HepG2 (cell line): Measurements from ENCODE around the gene KIF24. TPM values are rescaled to one million over a fixed set of nuclear protein-coding genes. Genes with fewer than 3 reads are reported as not detected.
A peak's percentile ranks its signal among the peaks of the same experiment; 100 is the strongest.

Experiments
- ATF1 ChIP-seq: IDR thresholded peaks from 2 replicates; pipeline ENCODE4 v1.6.1; 2016; ENCODE audit warnings: mild to moderate bottlenecking, control low read depth
- CEBPB ChIP-seq: IDR thresholded peaks from 2 replicates; pipeline ENCODE4 v1.6.1; 2011; ENCODE audit warnings: low read depth, low read length, improper control_type of control experiment, borderline replicate concordance
- GLMP ChIP-seq: sonication (generic); formaldehyde crosslinking; IDR thresholded peaks from 2 replicates; pipeline ENCODE4 v1.9.0; 2021; ENCODE audit warnings: missing genetic modification reagents, mild to moderate bottlenecking, borderline replicate concordance
- HMG20B ChIP-seq: conservative IDR thresholded peaks from 2 replicates; pipeline ENCODE4 v1.6.1; 2016; ENCODE audit warnings: missing genetic modification reagents, missing compliant biosample characterization
- ISX ChIP-seq: sonication (generic); formaldehyde crosslinking; conservative IDR thresholded peaks from 2 replicates; pipeline ENCODE4 v1.5.0; 2020; ENCODE audit warnings: missing genetic modification reagents
- KLF6 ChIP-seq: IDR thresholded peaks from 2 replicates; pipeline ENCODE4 v1.8.0; 2016; ENCODE audit warnings: missing biosample characterization, missing genetic modification reagents
- LCORL ChIP-seq, 2 experiments: fragments of 450-650 bp in 1 of 2; sonication (generic) in 1 of 2; formaldehyde crosslinking in 1 of 2; IDR thresholded peaks; 2 replicates each; pipeline versions ENCODE4 v1.5.0 to v1.6.1; 2017 to 2020; ENCODE audit warnings: antibody characterized with exemption in 1 of 2, missing genetic modification reagents in 1 of 2
- TFDP2 ChIP-seq: sonication (generic); formaldehyde crosslinking; IDR thresholded peaks from 2 replicates; pipeline ENCODE4 v1.4.0; 2020; ENCODE audit warnings: missing genetic modification reagents
- ZBTB10 ChIP-seq: sonication (generic); formaldehyde crosslinking; IDR thresholded peaks from 2 replicates; pipeline ENCODE4 v1.4.0; 2020; ENCODE audit warnings: missing genetic modification reagents, borderline replicate concordance
- ZBTB26 ChIP-seq: IDR thresholded peaks from 2 replicates; pipeline ENCODE4 v1.6.1; 2016; ENCODE audit warnings: missing compliant biosample characterization, missing genetic modification reagents, borderline replicate concordance
- ZNF275 ChIP-seq: sonication (generic); formaldehyde crosslinking; IDR thresholded peaks from 2 replicates; pipeline ENCODE4 v1.8.0; 2022; ENCODE audit warnings: missing genetic modification reagents, mild to moderate bottlenecking, inconsistent platforms, borderline replicate concordance
- ZNF281 ChIP-seq: sonication (generic); formaldehyde crosslinking; IDR thresholded peaks from 2 replicates; pipeline ENCODE4 v1.4.0; 2020; ENCODE audit warnings: missing genetic modification reagents, borderline replicate concordance
- ZNF501 ChIP-seq: sonication (generic); formaldehyde crosslinking; IDR thresholded peaks from 2 replicates; pipeline ENCODE4 v1.5.1; 2020; ENCODE audit warnings: mild to moderate bottlenecking, moderate library complexity, missing genetic modification reagents
- ZNF510 ChIP-seq: sonication (generic); formaldehyde crosslinking; IDR thresholded peaks from 2 replicates; pipeline ENCODE4 v1.4.0; 2020; ENCODE audit warnings: low read depth, mild to moderate bottlenecking, missing genetic modification reagents
- ZNF556 ChIP-seq: sonication (generic); formaldehyde crosslinking; IDR thresholded peaks from 2 replicates; pipeline ENCODE4 v1.4.0; 2020; ENCODE audit warnings: mild to moderate bottlenecking, missing genetic modification reagents, borderline replicate concordance
- ZNF7 ChIP-seq: IDR thresholded peaks from 2 replicates; pipeline ENCODE4 v1.6.1; 2016; ENCODE audit warnings: missing biosample characterization, missing genetic modification reagents
- ZNF788 ChIP-seq: sonication (generic); formaldehyde crosslinking; IDR thresholded peaks from 2 replicates; pipeline ENCODE4 v1.5.0; 2020; ENCODE audit warnings: mild to moderate bottlenecking, missing genetic modification reagents, borderline replicate concordance
- polyA plus RNA-seq, 8 experiments: library from polyadenylated mRNA; depleted of rRNA in 3 of 8; stranded (reverse) in 7 of 8; unstranded in 1 of 8; fragments of >200 nt; fragmentation: Illumina TruSeq in 4 of 8; extraction: Trizol in 4 of 8; gene quantifications; 2 replicates each; pipeline versions ENCODE4 v1.2.1 to v1.2.3, GENCODE V29; 2011 to 2016; ENCODE audit warnings: low read depth in 4 of 8, missing spikeins in 1 of 8, mixed read lengths in 1 of 8; ENCODE audit not compliant: insufficient read depth in 1 of 8
- total RNA-seq, 5 experiments: library from RNA; depleted of rRNA; stranded (reverse); fragments of >200 nt; fragmentation: Illumina TruSeq; extraction: Trizol; gene quantifications; 2 replicates each; pipeline ENCODE4 v1.2.3, GENCODE V29; 2016; ENCODE audit warnings: low read depth in 1 of 5

Gene KIF24
- total and polyA plus RNA-seq, 2 of the 13 experiments (the other 11 are each of a cell fraction or from before 2014, with no cell fraction given): 1.1 to 3.0 TPM

- TF ChIP-seq ZBTB10 (peak; percentile 76; the same call in 1 of the 2 replicates), KLF6 (CRISPR knock-in tag) (peak; percentile 54; the same call in 1 of the 2 replicates), GLMP (CRISPR knock-in tag) (no peak), CEBPB (no peak), ZNF275 (CRISPR knock-in tag) (peak; percentile 85), ATF1 (CRISPR knock-in tag) (peak; percentile 49; the same call in 1 of the 2 replicates), LCORL (IDR thresholded peaks at IDR 0.05) (no peak), LCORL (CRISPR knock-in tag; IDR thresholded peaks at IDR 0.05) (peak; percentile 83; the same call in 1 of the 2 replicates), ZNF7 (CRISPR knock-in tag) (no peak), ZBTB26 (CRISPR knock-in tag) (peak; percentile 61; the same call in 1 of the 2 replicates), ZNF501 (peak; percentile 96), ZNF281 (peak; percentile 66; the same call in 1 of the 2 replicates), TFDP2 (CRISPR knock-in tag) (peak; percentile 80), HMG20B (CRISPR knock-in tag) (no peak), ZNF788 (CRISPR knock-in tag) (peak; percentile 63; the same call in 1 of the 2 replicates), ZNF556 (CRISPR knock-in tag) (peak; percentile 93; the same call in 1 of the 2 replicates), ZNF510 (CRISPR knock-in tag) (peak; percentile 82), ISX (no peak)
These were observed 47.7 kb upstream of the KIF24 start, which contains the start of gene MYORG (continued) for GRCh38 chr9:34376596-34377403.
